Mesothelial cell of epicardium (in vitro differentiated cells): Measurements from ENCODE around the gene ZNF808. TPM values are rescaled to one million over a fixed set of nuclear protein-coding genes. Genes with fewer than 3 reads are reported as not detected.
"Not testable (repeated sequence)": the region's sequence is repeated elsewhere in the genome, so short reads cannot be mapped to it uniquely, and the experiment has no call there.

ENCODE experiments used
- DNase-seq, 2 experiments: peaks; one replicate each; pipeline ENCODE4 v3.0.0; 2021; ENCODE audit warnings: low spot score in 2 of 2; ENCODE audit not compliant: unreplicated experiment in 2 of 2
- H3K27ac Mint-ChIP-seq: 2 replicates; pipeline ENCODE4 v1.8.0; 2021; ENCODE audit warnings: mixed read lengths
- H3K27me3 Mint-ChIP-seq: 2 replicates; pipeline ENCODE4 v1.8.0; 2021; ENCODE audit warnings: low read depth, mixed read lengths
- H3K36me3 Mint-ChIP-seq: 2 replicates; pipeline ENCODE4 v1.8.0; 2021; ENCODE audit warnings: mixed read lengths
- H3K4me1 Mint-ChIP-seq: 2 replicates; pipeline ENCODE4 v1.8.0; 2021; ENCODE audit warnings: mixed read lengths
- H3K4me3 Mint-ChIP-seq: 2 replicates; pipeline ENCODE4 v1.8.0; 2021; ENCODE audit warnings: mild to moderate bottlenecking, moderate library complexity, mixed read lengths
- H3K9me3 Mint-ChIP-seq: 2 replicates; pipeline ENCODE4 v1.8.0; 2021; ENCODE audit warnings: mixed read lengths
- CTCF ChIP-seq: fragments of 200-600 bp; sonication (generic); IDR thresholded peaks from one replicate; pipeline ENCODE4 v1.5.0; 2021; ENCODE audit warnings: antibody characterized with exemption; ENCODE audit not compliant: unreplicated experiment
- total RNA-seq: library from RNA; stranded (reverse); gene quantifications from 3 replicates; pipeline ENCODE4 v1.2.1, GENCODE V29; 2021

The ZNF808 gene
- total RNA-seq, 1 donor from 2014 or later, result 37.5 TPM

- peaks cover 4% of the 10 kb centered on the region for H3K9me3 Mint-ChIP-seq
- peaks cover 19% of the 10 kb centered on the region for H3K27me3 Mint-ChIP-seq
- no peak overlapping the region for H3K4me3 Mint-ChIP-seq
- peaks cover 3% of the 10 kb centered on the region for H3K4me1 Mint-ChIP-seq
- H3K27ac Mint-ChIP-seq, result no peak overlapping the region
- no peaks in the 10 kb centered on the region for H3K36me3 Mint-ChIP-seq
- no peak for DNase-seq
- TF ChIP-seq CTCF, result no peak
Measured at GRCh38 chr19:52494518-52494917, 33.0 kb upstream of the ZNF808 start.

- Mint-ChIP-seq H3K9me3 (no peaks in the 10 kb centered on the region), H3K27me3 (peaks cover 10% of the 10 kb centered on the region), H3K4me1 (no peaks in the 10 kb centered on the region), H3K36me3 (no peaks in the 10 kb centered on the region), H3K4me3 (no peak overlapping the region), H3K27ac (no peak overlapping the region)
- TF ChIP-seq CTCF, result no peak
- no peak for DNase-seq
Measured at GRCh38 chr19:52498571-52498970, 28.9 kb upstream of the ZNF808 start.

- DNase-seq, H3K4me3 Mint-ChIP-seq, H3K36me3 Mint-ChIP-seq, H3K27ac Mint-ChIP-seq, H3K4me1 Mint-ChIP-seq, H3K27me3 Mint-ChIP-seq, H3K9me3 Mint-ChIP-seq: not testable (repeated sequence)
Measured at GRCh38 chr19:52500474-52500873, 27.0 kb upstream of the ZNF808 start.

GRCh38 chr19:52500991-52501390, 26.5 kb upstream of the ZNF808 start:
- not testable (repeated sequence) for H3K4me1 Mint-ChIP-seq, H3K27ac Mint-ChIP-seq, H3K27me3 Mint-ChIP-seq, H3K36me3 Mint-ChIP-seq, DNase-seq, H3K9me3 Mint-ChIP-seq, H3K4me3 Mint-ChIP-seq

- Mint-ChIP-seq H3K4me3 (no peak overlapping the region), H3K9me3 (peaks cover 11% of the 10 kb centered on the region), H3K27me3 (no peaks in the 10 kb centered on the region), H3K4me1 (no peaks in the 10 kb centered on the region), H3K36me3 (peaks cover 5% of the 10 kb centered on the region), H3K27ac (no peak overlapping the region)
- no peak for TF ChIP-seq CTCF
- DNase-seq, result no peak
Measured at GRCh38 chr19:52507266-52507665, 20.2 kb upstream of the ZNF808 start.

- Mint-ChIP-seq H3K27me3 (no peaks in the 10 kb centered on the region), H3K9me3 (peaks cover 13% of the 10 kb centered on the region), H3K4me3 (no peak overlapping the region), H3K27ac (no peak overlapping the region), H3K4me1 (peaks cover 28% of the 10 kb centered on the region), H3K36me3 (peaks cover 5% of the 10 kb centered on the region)
- DNase-seq, result no peak
- TF ChIP-seq CTCF, result no peak
Measured at GRCh38 chr19:52516191-52516590, 11.3 kb upstream of the ZNF808 start.

- Mint-ChIP-seq H3K9me3 (no peaks in the 10 kb centered on the region), H3K27me3 (no peaks in the 10 kb centered on the region), H3K4me3 (no peak overlapping the region), H3K36me3 (no peaks in the 10 kb centered on the region), H3K27ac (peak overlapping the region; percentile 88), H3K4me1 (peaks cover 37% of the 10 kb centered on the region)
- no peak for DNase-seq
- TF ChIP-seq CTCF, result no peak
Measured at GRCh38 chr19:52518646-52519045, 8.8 kb upstream of the ZNF808 start.

GRCh38 chr19:52519175-52519574, 8.3 kb upstream of the ZNF808 start:
- Mint-ChIP-seq H3K4me1 (peaks cover 37% of the 10 kb centered on the region), H3K27ac (peak overlapping the region; percentile 88)
- H3K36me3 Mint-ChIP-seq, DNase-seq, H3K4me3 Mint-ChIP-seq, H3K27me3 Mint-ChIP-seq, H3K9me3 Mint-ChIP-seq: not testable (repeated sequence)
